Endothelial cell of umbilical vein (primary cell): ENCODE measurements around the gene FBXO27.

Source experiments
- CTCF ChIP-seq, 2 donors: IDR thresholded peaks; 1 replicate in 1 of 2; 2 replicates in 1 of 2; pipeline ENCODE4 v1.5.1; 2011; ENCODE audit warnings: low read length in 2 of 2, mild to moderate bottlenecking in 2 of 2, moderate library complexity in 2 of 2, control low read depth in 1 of 2, inconsistent platforms in 1 of 2, low read depth in 1 of 2; ENCODE audit not compliant: insufficient read depth in 1 of 2; ENCODE audit errors: extremely low read depth in 1 of 2
- EZH2 ChIP-seq: IDR thresholded peaks from 2 replicates; pipeline ENCODE4 v1.6.1; 2012; ENCODE audit warnings: borderline replicate concordance, low read depth, mild to moderate bottlenecking, moderate library complexity, low read length, inconsistent platforms; ENCODE audit not compliant: severe bottlenecking
- FOS ChIP-seq: IDR thresholded peaks from 2 replicates; pipeline ENCODE4 v1.6.1; 2011; ENCODE audit warnings: mild to moderate bottlenecking, low read length, moderate library complexity, borderline replicate concordance; ENCODE audit not compliant: insufficient read depth
- GATA2 ChIP-seq: IDR thresholded peaks from 2 replicates; pipeline ENCODE4 v1.7.0; 2011; ENCODE audit warnings: low read depth, mild to moderate bottlenecking, moderate library complexity, mixed read lengths, low read length; ENCODE audit not compliant: insufficient read length, insufficient read depth
- JUN ChIP-seq: IDR thresholded peaks from 2 replicates; pipeline ENCODE4 v1.6.1; 2011; ENCODE audit warnings: borderline replicate concordance, low read depth; ENCODE audit not compliant: insufficient read length, insufficient read depth
- MAX ChIP-seq: IDR thresholded peaks from 2 replicates; pipeline ENCODE4 v1.6.1; 2011; ENCODE audit not compliant: insufficient read depth, insufficient read length
- MYC ChIP-seq: IDR thresholded peaks from one replicate; pipeline ENCODE4 v1.6.1; 2011; ENCODE audit warnings: mild to moderate bottlenecking, low read depth, low read length
- POLR2A ChIP-seq: IDR thresholded peaks from 2 replicates; pipeline ENCODE4 v1.6.1; 2012; ENCODE audit warnings: low read depth, mild to moderate bottlenecking, control low read depth, low read length
- POLR2AphosphoS5 ChIP-seq: IDR thresholded peaks from 2 replicates; pipeline ENCODE4 v1.6.1; 2012; ENCODE audit warnings: low read depth, mild to moderate bottlenecking, control low read depth, low read length, moderate library complexity; ENCODE audit not compliant: insufficient read depth

- TF ChIP-seq POLR2A (no peak), CTCF (IDR thresholded peaks at IDR 0.05; ENCODE audit: extremely low read depth in 1 of 2, insufficient read depth in 1 of 2, low read depth in 1 of 2, low read length in 2 of 2) (no peak), FOS (no peak), JUN (no peak), MYC (no peak), POLR2AphosphoS5 (no peak), MAX (no peak), EZH2 (no peak), GATA2 (no peak)
These were observed 23.3 kb downstream of the FBXO27 start for GRCh38 chr19:39009001-39009400.
